ENCODE results near the gene OXT. TPM values are rescaled to one million over a fixed set of nuclear protein-coding genes. Genes with fewer than 3 reads are reported as not detected.

Gene OXT
- total and polyA plus RNA-seq, 2 of the 8 experiments (the other 6 are each of a cell fraction or from before 2014, with no cell fraction given), result not detected

GRCh38 chr20:3071266-3071609, 182 bp upstream of the OXT start (continued):
- no peak for TF ChIP-seq TAF1 (IDR thresholded peaks at IDR 0.05; ENCODE audit: low read depth, low read length)
- TF ChIP-seq KDM4A (IDR thresholded peaks at IDR 0.05; ENCODE audit: low read depth, low read length, severe bottlenecking), result no peak
- no peak for TF ChIP-seq SP4 (IDR thresholded peaks at IDR 0.05; ENCODE audit: low read length)
- no peak for TF ChIP-seq ATF2 (IDR thresholded peaks at IDR 0.05; ENCODE audit: low read length)
- TF ChIP-seq BRCA1 (IDR thresholded peaks at IDR 0.05; ENCODE audit: low read depth, low read length), result no peak
- no peak for TF ChIP-seq SIX5 (IDR thresholded peaks at IDR 0.05; ENCODE audit: low read depth, low read length)

Data from H1 (cell line).